Esophagus muscularis mucosa (tissue), 4 donors: Measurements from ENCODE around the gene NUCB2.

Experiments
- CTCF ChIP-seq, 3 experiments: fragments of 200-600 bp in 2 of 3; fragments of 450-650 bp in 1 of 3; sonication (generic) in 2 of 3; IDR thresholded peaks; one replicate each; pipeline ENCODE4 v1.5.1; 2017 to 2019; ENCODE audit warnings: antibody characterized with exemption in 3 of 3, mild to moderate bottlenecking in 2 of 3, moderate library complexity in 1 of 3
- EP300 ChIP-seq: sonication (generic); formaldehyde crosslinking; IDR thresholded peaks from one replicate; pipeline ENCODE4 v1.6.1; 2017; ENCODE audit warnings: antibody characterized with exemption
- POLR2A ChIP-seq: fragments of 450-650 bp; IDR thresholded peaks from one replicate; pipeline ENCODE4 v1.6.1; 2017; ENCODE audit warnings: antibody characterized with exemption, moderate library complexity, mild to moderate bottlenecking, low read depth
- POLR2AphosphoS5 ChIP-seq, 2 donors: sonication (generic); formaldehyde crosslinking; IDR thresholded peaks; one replicate each; pipeline ENCODE4 v1.6.1; 2017; ENCODE audit warnings: antibody characterized with exemption in 2 of 2

GRCh38 chr11:17333799-17334586 lies 57.5 kb downstream of the NUCB2 start:
- TF ChIP-seq POLR2AphosphoS5 (IDR thresholded peaks at IDR 0.05): no peak
- TF ChIP-seq CTCF (IDR thresholded peaks at IDR 0.05): no peak
- TF ChIP-seq POLR2A: no peak
- TF ChIP-seq EP300: no peak
